Fibroblast of skin of right quadriceps (primary cell): ENCODE measurements around the gene UBE3C.
A peak's percentile ranks its signal among the peaks of the same experiment; 100 is the strongest.
"Not testable (repeated sequence)": the region's sequence is repeated elsewhere in the genome, so short reads cannot be mapped to it uniquely, and the experiment has no call there.

Experiments
- DNase-seq: peaks from one replicate; pipeline ENCODE4 v3.0.0-alpha.2; 2013

The UBE3C gene

GRCh38 chr7:157241631-157242030 is 102.9 kb downstream of the UBE3C start:
- no peak for DNase-seq

GRCh38 chr7:157244516-157245294 is 106.0 kb downstream of the UBE3C start:
- no peak for DNase-seq

GRCh38 chr7:157246052-157246451 is 107.3 kb downstream of the UBE3C start:
- peak; percentile 11 for DNase-seq

GRCh38 chr7:157248659-157249058 is 109.9 kb downstream of the UBE3C start:
- no peak for DNase-seq

GRCh38 chr7:157250605-157251228 is 112.0 kb downstream of the UBE3C start:
- DNase-seq, result peak; percentile 55

GRCh38 chr7:157251817-157252216 is 113.1 kb downstream of the UBE3C start:
- DNase-seq, result not testable (repeated sequence)

GRCh38 chr7:157253850-157254249 is 115.1 kb downstream of the UBE3C start:
- DNase-seq, result no peak

- not testable (repeated sequence) for DNase-seq
Observed at GRCh38 chr7:157254781-157255180, 116.1 kb downstream of the UBE3C start.

GRCh38 chr7:157255201-157255606 is 116.5 kb downstream of the UBE3C start:
- no peak for DNase-seq

- no peak for DNase-seq
Observed at GRCh38 chr7:157263156-157263555, 124.4 kb downstream of the UBE3C start.

- DNase-seq, result no peak
Observed at GRCh38 chr7:157265051-157265450, 126.3 kb downstream of the UBE3C start.

GRCh38 chr7:157266272-157266671 is 127.5 kb downstream of the UBE3C start:
- peak; percentile 53 for DNase-seq

GRCh38 chr7:157267516-157267915 is 128.8 kb downstream of the UBE3C start:
- no peak for DNase-seq

GRCh38 chr7:157267956-157268355 is 129.2 kb downstream of the UBE3C start:
- DNase-seq, result no peak

GRCh38 chr7:157268540-157268939 is 129.8 kb downstream of the UBE3C start:
- DNase-seq, result no peak

GRCh38 chr7:157269341-157270059 is 130.8 kb downstream of the UBE3C start:
- no peak for DNase-seq

- no peak for DNase-seq
Observed at GRCh38 chr7:157270060-157270444, 131.3 kb downstream of the UBE3C start.

GRCh38 chr7:157271315-157271990 is 132.7 kb downstream of the UBE3C start:
- peak; percentile 51 for DNase-seq

GRCh38 chr7:157271991-157272324 is 133.2 kb downstream of the UBE3C start:
- DNase-seq, result peak; percentile 99

GRCh38 chr7:157272351-157273207 is 133.9 kb downstream of the UBE3C start:
- DNase-seq, result no peak

- peak; percentile 64 for DNase-seq
Observed at GRCh38 chr7:157273208-157274093, 134.7 kb downstream of the UBE3C start.
